GM18909 (cell line): ENCODE data around the gene PWWP2B.
"Not testable (repeated sequence)": the region's sequence is repeated elsewhere in the genome, so short reads cannot be mapped to it uniquely, and the experiment has no call there.

Source experiments
- ATAC-seq: cut with Tn5 transposase; IDR thresholded peaks from one replicate; pipeline ENCODE4 v1.9.1; 2021; ENCODE audit warnings: mild to moderate bottlenecking; ENCODE audit not compliant: unreplicated experiment, poor library complexity

The PWWP2B gene

GRCh38 chr10:132427006-132427771 is 30.2 kb downstream of the PWWP2B start:
- ATAC-seq = no peak

GRCh38 chr10:132427939-132428367 is 31.0 kb downstream of the PWWP2B start:
- no peak for ATAC-seq

- no peak for ATAC-seq
These were observed 31.5 kb downstream of the PWWP2B start for GRCh38 chr10:132428486-132428995.

GRCh38 chr10:132429281-132430230 is 32.6 kb downstream of the PWWP2B start:
- no peak for ATAC-seq

- no peak for ATAC-seq
These were observed 33.3 kb downstream of the PWWP2B start for GRCh38 chr10:132430231-132430743.

- no peak for ATAC-seq
These were observed 33.9 kb downstream of the PWWP2B start for GRCh38 chr10:132430861-132431271.

- ATAC-seq = no peak
These were observed 34.7 kb downstream of the PWWP2B start for GRCh38 chr10:132431537-132432175.

- no peak for ATAC-seq
These were observed 35.2 kb downstream of the PWWP2B start for GRCh38 chr10:132432176-132432540.

- no peak for ATAC-seq
These were observed 36.8 kb downstream of the PWWP2B start for GRCh38 chr10:132433671-132434340.

GRCh38 chr10:132434405-132435005 is 37.5 kb downstream of the PWWP2B start:
- ATAC-seq = no peak

- not testable (repeated sequence) for ATAC-seq
These were observed 38.3 kb downstream of the PWWP2B start for GRCh38 chr10:132435320-132435719.

GRCh38 chr10:132436096-132436495 is 39.1 kb downstream of the PWWP2B start:
- not testable (repeated sequence) for ATAC-seq

- no peak for ATAC-seq
These were observed 39.9 kb downstream of the PWWP2B start for GRCh38 chr10:132436861-132437410.

GRCh38 chr10:132437541-132437950 is 40.5 kb downstream of the PWWP2B start:
- no peak for ATAC-seq

GRCh38 chr10:132438091-132439024 is 41.4 kb downstream of the PWWP2B start:
- ATAC-seq = no peak

GRCh38 chr10:132439025-132439388 is 42.0 kb downstream of the PWWP2B start:
- no peak for ATAC-seq

GRCh38 chr10:132439424-132440163 is 42.6 kb downstream of the PWWP2B start:
- ATAC-seq = no peak
